CD4-positive, alpha-beta T cell treated with Interleukin-21 for 1 hour (primary cell): ENCODE data around the gene HNRNPR.

ENCODE experiments used
- DNase-seq: peaks from one replicate; pipeline ENCODE4 v3.0.0-alpha.2; 2020

Gene HNRNPR

DNA sequence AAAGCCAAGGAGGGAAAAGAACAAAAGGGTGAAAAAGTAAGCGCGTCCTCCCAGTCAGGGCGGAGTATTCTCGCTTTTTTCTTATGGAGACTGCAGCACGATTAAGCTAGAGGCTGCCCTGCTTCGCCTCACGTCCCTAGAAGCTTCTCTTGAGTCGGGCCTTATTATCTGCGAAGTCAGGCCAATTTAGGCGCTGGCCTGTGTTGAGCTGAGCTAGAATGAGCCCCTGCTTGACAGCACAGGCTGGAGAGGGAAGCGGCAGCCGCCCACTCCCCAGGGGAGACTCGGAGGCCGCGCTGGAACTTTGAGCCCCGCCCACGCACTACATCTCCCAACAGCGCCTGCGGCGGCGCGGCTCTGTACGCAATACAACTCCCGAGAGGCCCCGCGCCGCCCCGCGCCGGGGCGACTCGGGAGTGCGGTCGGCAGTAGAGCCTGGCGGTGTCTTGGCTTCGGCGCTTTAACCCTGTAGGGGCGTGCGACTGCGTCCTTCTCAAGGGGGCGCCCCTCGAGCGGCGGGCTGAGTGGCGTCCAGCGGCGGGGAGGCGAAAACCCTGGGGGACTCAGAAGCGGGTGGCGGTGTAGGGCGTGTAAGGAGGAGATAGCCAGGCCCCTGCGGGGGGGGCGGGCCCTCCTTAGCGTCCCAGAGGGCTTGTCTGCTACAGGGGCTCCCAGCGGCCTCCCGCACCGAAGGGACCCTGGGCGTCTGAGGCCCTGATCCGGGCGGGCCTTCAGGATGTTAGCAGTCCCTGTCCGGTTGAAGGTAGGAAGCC is 24.7 kb upstream of the HNRNPR start:
- peak; percentile 87 for DNase-seq

DNA sequence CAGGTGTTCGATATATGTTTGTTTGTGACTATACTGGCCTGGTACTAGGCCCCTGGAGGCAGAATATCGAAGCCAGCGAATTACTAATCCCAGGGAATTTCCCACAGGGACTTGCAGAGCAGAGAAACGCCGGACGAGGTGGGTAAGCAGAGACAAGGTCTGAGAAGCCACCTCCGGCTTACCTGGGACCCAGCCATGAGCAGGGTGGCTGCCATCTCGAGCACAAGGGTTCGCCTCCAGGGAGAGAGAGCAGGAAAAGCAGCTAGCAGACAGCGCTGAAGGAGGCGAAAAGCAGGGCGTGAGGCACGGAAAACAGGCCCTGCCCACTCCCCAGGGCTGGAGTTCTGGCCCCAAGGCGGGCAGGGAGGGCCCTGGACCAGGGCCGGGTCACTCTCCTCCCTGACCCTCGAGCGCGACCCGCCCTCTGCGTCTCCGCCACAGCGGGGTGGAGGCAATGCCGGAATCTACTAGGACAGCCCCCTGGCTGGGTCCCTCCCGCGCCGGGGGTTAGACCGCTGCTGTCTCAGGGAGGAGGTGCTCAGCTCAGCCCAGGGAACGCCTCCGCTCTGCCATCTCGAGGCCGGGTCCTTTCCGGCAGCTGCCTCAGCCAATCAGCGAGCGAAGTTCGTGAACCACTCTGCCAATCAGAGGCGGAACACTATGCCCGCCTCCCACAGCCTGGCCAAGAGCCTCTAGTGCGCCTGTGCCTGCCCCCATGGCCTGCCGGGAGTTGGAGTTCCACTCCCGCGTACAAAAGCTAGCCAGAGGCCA is 23.9 kb upstream of the HNRNPR start:
- peak; percentile 99 for DNase-seq

DNA sequence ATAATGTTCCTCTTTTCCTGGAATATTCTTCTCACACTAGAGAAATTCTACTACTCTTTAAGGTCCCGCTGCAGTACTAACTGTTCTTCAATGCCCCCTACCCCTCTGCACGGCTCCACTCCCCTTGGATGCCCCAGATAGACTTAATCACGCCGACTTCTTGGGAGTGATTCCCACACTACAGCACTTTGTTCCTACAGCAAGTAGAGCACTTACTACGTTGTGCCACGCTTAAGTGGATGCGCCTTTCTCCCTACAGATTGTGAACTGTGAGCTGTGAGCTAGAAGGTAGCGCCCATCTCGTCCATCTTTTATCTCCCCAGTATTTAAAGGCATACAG is 23.3 kb upstream of the HNRNPR start:
- DNase-seq: no peak

GRCh38 chr1:23366598-23366997 is 22.5 kb upstream of the HNRNPR start:
- DNase-seq: no peak

DNA sequence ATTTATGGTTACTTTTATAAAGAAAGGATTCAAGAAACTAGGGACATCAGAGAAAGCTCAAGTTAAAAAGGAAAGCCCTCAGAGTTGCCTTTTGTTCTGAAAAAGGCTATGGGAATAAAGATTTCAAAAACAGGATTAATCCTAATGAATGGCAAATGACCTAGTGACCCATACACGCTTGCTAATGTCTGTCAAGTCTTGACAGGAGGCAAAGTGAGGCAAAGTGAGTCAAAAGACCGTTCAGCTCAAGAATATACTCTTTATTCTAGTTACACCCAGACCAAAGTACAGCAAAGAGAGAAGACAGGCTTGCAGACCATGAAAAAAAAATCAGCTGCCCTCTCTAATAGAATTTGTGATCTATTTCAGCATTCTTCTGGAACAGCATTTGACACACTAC is 22.1 kb upstream of the HNRNPR start:
- DNase-seq: no peak

GRCh38 chr1:23362218-23362713 is 18.2 kb upstream of the HNRNPR start:
- DNase-seq: no peak

- DNase-seq: no peak
Observed at GRCh38 chr1:23358310-23358875, 14.3 kb upstream of the HNRNPR start.

DNA sequence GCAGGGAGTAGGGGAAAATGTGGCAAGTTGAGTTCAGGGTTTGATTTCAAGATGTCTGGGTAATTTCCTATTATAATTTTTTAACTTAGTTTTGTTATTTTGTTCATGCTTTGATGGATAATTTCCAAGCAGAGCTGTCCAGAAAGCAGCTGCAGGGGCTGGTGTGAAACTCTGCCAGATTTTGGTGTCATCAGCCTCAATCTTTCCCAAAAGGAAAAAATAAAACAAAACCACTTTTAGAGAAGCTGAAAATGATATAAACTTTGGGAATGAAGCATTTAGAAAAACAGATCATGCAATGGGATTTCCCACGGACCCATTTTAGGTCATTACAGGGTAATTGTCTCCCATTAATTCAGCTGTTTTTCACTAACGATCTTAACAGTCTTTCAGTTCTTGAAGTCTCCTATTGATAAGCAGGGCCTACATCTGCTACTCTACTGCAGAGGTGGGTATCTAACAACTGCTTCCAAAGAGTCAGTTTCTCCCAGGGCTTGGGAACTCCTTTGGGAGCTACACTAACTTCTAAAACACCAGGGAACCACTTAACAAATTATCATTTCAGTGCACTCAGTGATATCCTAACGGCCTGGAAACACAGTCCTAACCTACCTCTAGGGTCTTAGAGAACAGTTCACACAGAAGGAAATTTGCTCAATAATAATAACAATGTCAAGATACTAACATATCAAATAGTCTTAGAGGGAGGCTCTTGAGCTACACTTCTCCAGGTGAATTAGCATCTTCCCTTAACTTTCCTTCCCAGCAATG is 13.2 kb upstream of the HNRNPR start:
- DNase-seq: no peak

DNA sequence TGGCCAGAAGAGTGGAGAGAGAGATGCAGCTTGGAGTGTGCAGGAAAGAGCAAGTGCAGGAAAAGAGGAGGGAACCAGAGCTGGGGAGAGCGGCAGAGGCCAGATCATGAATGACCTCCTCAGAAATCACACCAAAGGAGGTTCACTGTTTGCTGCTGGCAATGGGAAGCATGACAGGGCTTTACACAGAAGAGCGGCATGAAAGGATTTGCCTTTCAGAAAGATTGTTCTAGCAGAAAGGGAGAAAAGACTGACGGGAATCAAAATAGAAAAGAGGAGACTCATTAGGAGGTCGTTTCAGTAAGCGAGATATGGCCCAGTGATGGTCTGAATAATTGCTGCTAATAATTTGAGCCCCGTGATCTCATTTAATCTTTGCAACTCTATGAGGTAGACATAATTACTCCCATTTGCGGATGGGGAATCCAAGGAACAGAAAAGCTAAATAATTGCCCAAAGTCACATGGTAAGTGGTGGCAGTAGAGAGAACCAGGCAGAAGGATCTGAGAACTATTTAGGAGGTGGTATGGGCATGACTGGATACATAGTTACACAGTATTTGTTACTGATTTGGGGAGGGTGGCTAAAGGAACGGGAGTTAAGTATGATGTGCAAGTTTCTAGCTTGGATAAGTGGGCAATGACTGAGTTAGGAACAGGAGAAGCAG is 12.5 kb upstream of the HNRNPR start:
- no peak for DNase-seq

DNA sequence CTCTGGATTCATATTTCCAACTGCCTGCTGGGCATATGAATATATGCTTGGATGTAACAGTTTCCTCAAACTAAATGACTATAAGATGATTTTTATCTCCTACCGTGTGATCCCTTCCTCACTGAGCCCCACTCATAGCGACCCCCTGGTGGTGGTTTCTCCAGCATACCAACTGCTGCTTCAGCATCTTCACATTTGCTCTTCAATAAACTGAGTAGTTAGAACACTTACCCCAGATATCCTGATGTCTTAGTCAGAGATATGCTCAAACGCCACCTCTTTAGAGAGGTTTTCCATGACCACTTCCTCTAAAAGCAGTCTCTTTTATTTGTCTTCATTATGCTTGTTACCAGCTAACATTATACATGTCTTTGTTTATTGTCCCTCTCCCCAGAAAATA is 10.2 kb upstream of the HNRNPR start:
- no peak for DNase-seq

- DNase-seq: no peak
Observed at GRCh38 chr1:23352096-23352695, 8.1 kb upstream of the HNRNPR start.

DNA sequence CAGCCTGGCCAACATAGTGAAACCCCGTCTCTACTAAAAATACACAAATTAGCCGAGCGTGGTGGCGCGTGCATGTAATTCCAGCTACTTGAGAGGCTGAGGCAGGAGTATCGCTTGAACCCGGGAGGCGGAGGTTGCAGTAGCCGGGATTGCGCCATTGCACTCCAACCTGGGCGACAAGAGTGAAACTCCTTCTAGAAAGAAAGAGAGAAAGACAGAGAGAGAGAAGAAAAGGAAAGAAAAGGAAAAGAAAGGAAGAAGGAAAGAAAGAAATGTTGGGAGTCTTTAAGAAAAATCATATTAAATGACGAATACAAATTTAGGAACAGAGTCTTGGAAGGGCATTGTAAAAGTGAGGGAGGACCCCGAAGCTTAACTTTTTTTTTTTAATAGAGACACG is 1.8 kb upstream of the HNRNPR start:
- DNase-seq: no peak

DNA sequence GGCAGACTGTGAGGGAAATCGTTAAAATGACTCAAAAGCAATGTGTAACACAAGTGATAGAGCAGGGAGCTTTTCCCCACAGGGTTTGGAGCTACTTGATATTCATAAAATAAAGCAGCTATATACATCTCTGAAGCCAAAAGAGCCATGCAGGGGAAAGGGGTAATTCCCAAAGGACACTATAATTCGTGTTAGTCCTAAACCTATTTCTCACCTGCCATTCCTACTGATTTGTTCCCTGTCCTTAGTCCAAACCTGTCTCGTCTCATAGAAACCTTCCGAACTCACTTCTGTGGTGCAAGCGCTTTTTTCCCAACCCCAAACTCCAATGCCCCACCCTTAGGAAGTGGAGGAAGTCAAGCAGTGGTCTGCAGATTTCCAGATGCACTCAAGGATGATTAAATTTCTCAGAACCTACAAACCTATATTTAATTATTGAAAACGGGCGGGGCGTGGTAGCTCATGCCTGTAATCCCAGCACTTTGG is 946 bp upstream of the HNRNPR start:
- no peak for DNase-seq

GRCh38 chr1:23343221-23344110 is 618 bp downstream of the HNRNPR start:
- DNase-seq: peak; percentile 30

DNA sequence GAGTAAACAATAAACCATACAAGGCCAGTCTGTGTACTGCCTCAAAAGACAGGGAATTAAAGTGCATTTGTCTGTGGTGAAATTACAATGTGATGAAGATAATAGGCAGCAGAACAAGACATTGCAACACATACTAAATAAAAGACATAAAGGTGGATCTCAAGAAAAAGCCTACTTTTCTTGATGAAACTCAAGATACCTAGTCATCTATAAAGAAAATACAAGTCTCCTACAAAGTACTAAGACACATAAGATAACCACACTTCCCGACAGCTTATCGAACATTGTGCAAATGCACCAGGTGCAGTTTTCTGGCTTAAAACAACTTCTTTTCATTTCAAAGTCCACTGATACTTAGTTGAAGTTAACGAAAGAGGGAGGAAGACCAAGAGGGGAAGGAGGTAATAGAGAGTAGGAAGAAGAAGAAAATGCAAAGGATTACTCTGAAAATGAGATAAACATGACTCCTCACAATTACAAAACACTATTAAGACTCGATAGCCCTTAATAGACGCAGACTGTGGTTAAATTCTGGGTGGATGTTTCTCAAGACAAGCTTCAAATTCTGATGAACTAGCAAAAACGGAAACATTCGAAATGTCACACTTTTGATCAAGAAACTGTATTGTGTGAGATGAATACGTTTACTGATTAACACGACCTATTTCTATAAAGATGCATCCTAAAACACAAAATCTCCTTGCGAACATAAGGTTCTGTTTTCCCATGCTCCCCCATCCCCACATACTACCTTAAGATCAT is 2.0 kb downstream of the HNRNPR start:
- DNase-seq: peak; percentile 19

DNA sequence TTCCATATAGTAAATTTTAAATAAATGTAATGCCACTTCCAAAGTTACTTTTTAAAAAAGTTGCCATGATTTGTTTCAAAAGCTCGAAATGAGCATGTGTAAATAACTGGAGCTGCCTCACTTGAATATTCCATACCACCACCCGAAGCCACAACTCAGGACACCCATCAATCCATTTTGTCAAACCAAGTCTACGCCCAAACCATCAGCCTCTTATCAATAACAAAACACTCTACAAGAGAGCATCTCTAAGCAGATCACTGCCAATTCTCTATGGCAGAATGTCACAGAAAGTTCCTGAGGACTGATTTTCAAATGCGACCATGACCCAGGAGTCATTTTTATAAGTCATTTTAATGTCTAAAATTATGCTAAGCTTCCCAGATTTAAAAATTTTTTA is 4.5 kb downstream of the HNRNPR start:
- no peak for DNase-seq

- DNase-seq: no peak
Observed at GRCh38 chr1:23337869-23338268, 6.2 kb downstream of the HNRNPR start.

DNA sequence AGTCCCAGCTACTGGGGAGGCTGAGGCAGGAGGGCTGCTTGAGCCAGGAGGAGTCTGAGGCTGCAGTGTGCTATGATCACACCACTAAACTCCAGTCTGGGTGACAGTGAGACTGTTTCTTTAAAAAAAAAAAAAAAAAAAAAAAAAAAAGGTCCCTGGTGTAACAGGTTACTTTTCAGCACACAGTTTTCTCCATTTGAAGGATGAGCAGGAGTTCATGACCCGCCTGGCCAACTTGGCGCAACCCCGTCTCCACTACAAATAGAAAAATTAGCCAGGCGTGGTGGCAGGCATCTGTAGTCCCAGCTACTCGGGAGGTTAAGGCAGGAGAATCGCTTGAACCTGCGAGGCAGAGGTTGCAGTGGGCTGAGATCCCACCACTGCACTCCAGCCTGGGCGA is 12.4 kb downstream of the HNRNPR start:
- DNase-seq: no peak

DNA sequence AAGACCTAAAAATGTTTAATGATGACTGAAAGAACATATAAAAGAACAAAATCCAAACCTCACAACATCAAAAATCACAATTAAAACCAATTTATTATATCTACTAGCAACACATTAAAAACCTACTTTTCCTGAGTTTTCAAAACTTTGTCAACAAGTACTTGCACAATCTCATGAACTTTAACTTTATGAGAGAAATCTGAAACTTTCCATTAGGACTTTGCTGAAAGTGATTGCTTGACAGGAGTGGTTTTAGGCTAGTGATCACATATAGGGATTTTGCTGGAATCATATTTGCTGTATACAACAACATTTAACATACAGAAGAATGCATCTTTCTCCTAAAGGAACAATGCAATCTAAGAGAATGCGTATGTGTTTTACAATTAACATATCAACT is 13.2 kb downstream of the HNRNPR start:
- DNase-seq: no peak

GRCh38 chr1:23325393-23325792 is 18.7 kb downstream of the HNRNPR start:
- DNase-seq: no peak
